Pons (tissue), 1 donor: Measurements from ENCODE around the gene CMIP.

Experiments used
- DNase-seq: peaks from one replicate; pipeline ENCODE4 v3.0.0-alpha.2; 2016; ENCODE audit warnings: low spot score

Gene CMIP

GRCh38 chr16:81748476-81749198 lies 304.0 kb downstream of the CMIP start:
- no peak for DNase-seq

- DNase-seq, result peak; percentile 73
These were observed 307.7 kb downstream of the CMIP start for GRCh38 chr16:81752225-81752875.

- DNase-seq, result no peak
These were observed 308.2 kb downstream of the CMIP start for GRCh38 chr16:81752876-81753227.

- DNase-seq, result no peak
These were observed 310.2 kb downstream of the CMIP start for GRCh38 chr16:81754858-81755257.

- peak; percentile 37 for DNase-seq
These were observed 311.5 kb downstream of the CMIP start for GRCh38 chr16:81755915-81756614.

- no peak for DNase-seq
These were observed 312.2 kb downstream of the CMIP start for GRCh38 chr16:81756615-81757356.

GRCh38 chr16:81758376-81758775 lies 313.8 kb downstream of the CMIP start:
- no peak for DNase-seq
